SIG-M5 treated with dmso at 0.1 percent for 504 hours (cell line): ENCODE measurements around the gene CASZ1.

ENCODE experiments used
- DNase-seq: peaks from one replicate; lab custom pipeline; 2025; ENCODE audit not compliant: unreplicated experiment; lab: John Stamatoyannopoulos, UW

The CASZ1 gene

GRCh38 chr1:10613340-10613739, 183.1 kb downstream of the CASZ1 start:
- DNase-seq, result no peak

- DNase-seq, result no peak
These were observed 183.8 kb downstream of the CASZ1 start for GRCh38 chr1:10612436-10613160.

GRCh38 chr1:10610901-10611600, 185.4 kb downstream of the CASZ1 start:
- no peak for DNase-seq

GRCh38 chr1:10608690-10609089, 187.8 kb downstream of the CASZ1 start:
- no peak for DNase-seq

- no peak for DNase-seq
These were observed 189.2 kb downstream of the CASZ1 start for GRCh38 chr1:10607228-10607627.

- DNase-seq, result no peak
These were observed 190.4 kb downstream of the CASZ1 start for GRCh38 chr1:10606064-10606463.

- no peak for DNase-seq
These were observed 191.5 kb downstream of the CASZ1 start for GRCh38 chr1:10604966-10605365.

- DNase-seq, result no peak
These were observed 193.5 kb downstream of the CASZ1 start for GRCh38 chr1:10602936-10603335.

- DNase-seq, result no peak
These were observed 194.9 kb downstream of the CASZ1 start for GRCh38 chr1:10601342-10602070.

- DNase-seq, result no peak
These were observed 197.1 kb downstream of the CASZ1 start for GRCh38 chr1:10599194-10599861.

- DNase-seq, result no peak
These were observed 198.1 kb downstream of the CASZ1 start for GRCh38 chr1:10598389-10598702.

GRCh38 chr1:10597492-10598388, 198.7 kb downstream of the CASZ1 start:
- DNase-seq, result no peak

- no peak for DNase-seq
These were observed 199.7 kb downstream of the CASZ1 start for GRCh38 chr1:10596780-10597179.

GRCh38 chr1:10594595-10595223, 201.7 kb downstream of the CASZ1 start:
- DNase-seq, result no peak

- no peak for DNase-seq
These were observed 202.7 kb downstream of the CASZ1 start for GRCh38 chr1:10593750-10594149.

- DNase-seq, result no peak
These were observed 204.1 kb downstream of the CASZ1 start for GRCh38 chr1:10592373-10592772.

- no peak for DNase-seq
These were observed 205.4 kb downstream of the CASZ1 start for GRCh38 chr1:10591010-10591409.

GRCh38 chr1:10589074-10589473, 207.4 kb downstream of the CASZ1 start:
- DNase-seq, result no peak

GRCh38 chr1:10588640-10589039, 207.8 kb downstream of the CASZ1 start:
- no peak for DNase-seq
